Activated T-cell treated with anti-CD3 and anti-CD28 coated beads, Interleukin-2, amount 50 U/mL, for 72 hours (primary cell): ENCODE data around the gene ESPL1. TPM values are rescaled to one million over a fixed set of nuclear protein-coding genes. Genes with fewer than 3 reads are reported as not detected.

ENCODE experiments used
- ATAC-seq, 2 donors: fragments of 150-1000 bp; cut with Tn5 transposase; replicated peaks in 1 of 2; 2 replicates each; pipeline ENCODE4 v1.10.0; 2021; ENCODE audit warnings: moderate library complexity in 2 of 2, mild to moderate bottlenecking in 1 of 2
- DNase-seq, 2 donors: peaks; one replicate each; pipeline ENCODE4 v3.0.0; 2021 to 2022; ENCODE audit warnings: mixed read lengths in 1 of 2
- H3K27ac Mint-ChIP-seq: one replicate; pipeline ENCODE4 v1.8.0; 2022; ENCODE audit warnings: mild to moderate bottlenecking, moderate library complexity, mixed read lengths
- H3K27me3 Mint-ChIP-seq: one replicate; pipeline ENCODE4 v1.8.0; 2022; ENCODE audit warnings: low read depth, mixed read lengths
- H3K36me3 Mint-ChIP-seq, 2 donors: one replicate each; pipeline ENCODE4 v1.8.0; 2022; ENCODE audit warnings: mixed read lengths in 2 of 2, mild to moderate bottlenecking in 1 of 2; ENCODE audit not compliant: insufficient read depth in 2 of 2
- H3K4me1 Mint-ChIP-seq: one replicate; pipeline ENCODE4 v1.8.0; 2022; ENCODE audit warnings: low read depth, mixed read lengths
- H3K4me3 Mint-ChIP-seq, 2 donors: one replicate each; pipeline ENCODE4 v1.8.0; 2022; ENCODE audit warnings: mild to moderate bottlenecking in 2 of 2, mixed read lengths in 2 of 2, moderate library complexity in 2 of 2
- H3K9me3 Mint-ChIP-seq, 2 donors: one replicate each; pipeline ENCODE4 v1.8.0; 2022; ENCODE audit warnings: mixed read lengths in 2 of 2
- total RNA-seq, 2 donors: library from RNA; stranded (reverse); gene quantifications; one replicate each; pipeline ENCODE4 v1.2.3, GENCODE V29; 2022

Gene ESPL1
- total RNA-seq, 2 donors from 2014 or later = 71.9 to 75.5 TPM

GRCh38 chr12:53224897-53225634 is 43.0 kb upstream of the ESPL1 start:
- no peak for ATAC-seq
- Mint-ChIP-seq H3K4me1 (peaks cover 64% of the 10 kb centered on the region), H3K4me3 (peak overlapping the region; percentile 5 to 10), H3K9me3 (no peaks in the 10 kb centered on the region), H3K36me3 (no peaks in the 10 kb centered on the region), H3K27ac (peak overlapping the region; percentile 39), H3K27me3 (no peaks in the 10 kb centered on the region)
- no peak for DNase-seq

GRCh38 chr12:53225635-53226424 is 42.3 kb upstream of the ESPL1 start:
- DNase-seq (no peak), ATAC-seq (no peak)
- H3K4me3 Mint-ChIP-seq = peak overlapping the region in 1 of 2 donors; percentile 1
- peaks cover 65% of the 10 kb centered on the region for H3K4me1 Mint-ChIP-seq
- H3K9me3 Mint-ChIP-seq = no peaks in the 10 kb centered on the region
- H3K27me3 Mint-ChIP-seq = no peaks in the 10 kb centered on the region
- H3K27ac Mint-ChIP-seq = peak overlapping the region; percentile 39
- H3K36me3 Mint-ChIP-seq = no peaks in the 10 kb centered on the region

DNA sequence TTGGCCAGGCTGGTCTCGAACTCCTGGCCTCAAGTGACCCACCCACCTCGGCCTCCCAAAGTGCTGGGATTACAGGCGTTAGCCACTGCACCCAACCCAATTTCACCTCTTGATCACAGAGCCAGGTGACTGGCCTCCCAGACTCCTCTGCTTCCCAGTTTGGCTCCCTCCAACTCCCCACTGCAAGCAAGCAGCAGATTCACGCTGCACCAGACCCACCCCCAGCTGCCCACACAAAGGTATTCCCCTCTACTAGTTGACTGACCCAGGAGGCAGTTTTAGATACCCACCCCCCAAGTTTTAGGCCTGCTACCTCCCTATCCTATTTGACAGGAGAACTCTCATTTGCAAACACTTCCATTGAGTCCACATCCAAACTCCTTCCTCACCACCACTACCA is 41.3 kb upstream of the ESPL1 start:
- DNase-seq (no peak), ATAC-seq (no peak)
- Mint-ChIP-seq H3K27me3 (no peaks in the 10 kb centered on the region), H3K36me3 (no peaks in the 10 kb centered on the region), H3K27ac (no peak overlapping the region), H3K9me3 (no peaks in the 10 kb centered on the region), H3K4me3 (no peak overlapping the region), H3K4me1 (peaks cover 64% of the 10 kb centered on the region)

- H3K9me3 Mint-ChIP-seq = no peaks in the 10 kb centered on the region
- H3K36me3 Mint-ChIP-seq = no peaks in the 10 kb centered on the region
- peaks cover 60% of the 10 kb centered on the region for H3K4me1 Mint-ChIP-seq
- no peak overlapping the region for H3K4me3 Mint-ChIP-seq
- no peak overlapping the region for H3K27ac Mint-ChIP-seq
- DNase-seq (no peak), ATAC-seq (no peak)
- H3K27me3 Mint-ChIP-seq = no peaks in the 10 kb centered on the region
Observed at GRCh38 chr12:53227341-53227740, 40.8 kb upstream of the ESPL1 start.

- ATAC-seq (no peak), DNase-seq (no peak)
- H3K27ac Mint-ChIP-seq = no peak overlapping the region
- no peaks in the 10 kb centered on the region for H3K36me3 Mint-ChIP-seq
- no peaks in the 10 kb centered on the region for H3K9me3 Mint-ChIP-seq
- peaks cover 60% of the 10 kb centered on the region for H3K4me1 Mint-ChIP-seq
- H3K27me3 Mint-ChIP-seq = no peaks in the 10 kb centered on the region
- H3K4me3 Mint-ChIP-seq = no peak overlapping the region
Observed at GRCh38 chr12:53227836-53228235, 40.3 kb upstream of the ESPL1 start.

DNA sequence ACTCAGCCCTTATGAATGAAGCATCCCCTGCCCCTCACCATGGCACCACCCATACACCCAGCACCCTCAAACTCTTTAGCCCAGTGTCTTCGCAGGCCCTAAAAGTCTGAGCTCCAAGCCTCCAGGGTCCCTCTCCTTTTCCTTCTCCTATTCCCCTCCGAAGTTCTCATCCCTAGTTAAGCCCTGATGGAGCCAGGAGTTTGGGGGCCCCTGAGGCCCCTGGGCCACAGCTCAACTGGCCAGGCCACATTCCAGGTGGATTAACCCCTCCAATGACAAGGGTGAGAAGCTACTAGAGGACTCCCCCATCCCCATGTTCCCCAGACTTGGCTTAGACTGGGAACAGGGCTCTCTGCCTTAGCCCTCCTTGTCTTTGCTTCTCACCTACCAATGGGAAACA is 38.6 kb upstream of the ESPL1 start:
- ATAC-seq = no peak
- H3K27ac Mint-ChIP-seq = no peak overlapping the region
- no peak for DNase-seq
- H3K27me3 Mint-ChIP-seq = no peaks in the 10 kb centered on the region
- H3K36me3 Mint-ChIP-seq = no peaks in the 10 kb centered on the region
- H3K4me1 Mint-ChIP-seq = peaks cover 56% of the 10 kb centered on the region
- H3K9me3 Mint-ChIP-seq = no peaks in the 10 kb centered on the region
- peak overlapping the region in 1 of 2 donors; percentile 39 for H3K4me3 Mint-ChIP-seq

GRCh38 chr12:53230108-53230845 is 37.8 kb upstream of the ESPL1 start:
- no peaks in the 10 kb centered on the region for H3K27me3 Mint-ChIP-seq
- H3K27ac Mint-ChIP-seq = peak overlapping the region; percentile 39
- H3K9me3 Mint-ChIP-seq = no peaks in the 10 kb centered on the region
- H3K4me1 Mint-ChIP-seq = peaks cover 49% of the 10 kb centered on the region
- H3K4me3 Mint-ChIP-seq = peak overlapping the region; percentile 33 to 39
- ATAC-seq (no peak), DNase-seq (no peak)
- no peaks in the 10 kb centered on the region for H3K36me3 Mint-ChIP-seq

DNA sequence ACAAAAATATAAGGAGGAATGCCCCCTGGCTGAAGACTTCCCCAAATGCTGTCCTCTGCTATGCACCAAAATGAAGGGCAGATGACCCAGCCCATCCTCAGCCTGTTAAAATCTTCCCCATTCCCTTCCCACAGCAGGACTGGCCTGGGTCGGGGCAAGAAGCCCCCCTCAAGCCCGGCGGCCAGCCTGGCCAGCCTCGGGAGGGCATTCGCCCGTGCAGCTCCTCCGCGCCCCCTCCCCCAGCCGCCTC is 36.5 kb upstream of the ESPL1 start:
- H3K27ac Mint-ChIP-seq = no peak overlapping the region
- DNase-seq (no peak), ATAC-seq (no peak)
- no peaks in the 10 kb centered on the region for H3K36me3 Mint-ChIP-seq
- peaks cover 58% of the 10 kb centered on the region for H3K4me1 Mint-ChIP-seq
- peak overlapping the region; percentile 62 to 70 for H3K4me3 Mint-ChIP-seq
- no peaks in the 10 kb centered on the region for H3K9me3 Mint-ChIP-seq
- no peaks in the 10 kb centered on the region for H3K27me3 Mint-ChIP-seq

- H3K27ac Mint-ChIP-seq = peak within 1 kb of the TSS; percentile 50
- H3K9me3 Mint-ChIP-seq = no peaks in the 10 kb centered on the region
- H3K4me3 Mint-ChIP-seq = peak within 1 kb of the TSS; percentile 88 to 91
- no peaks in the 10 kb centered on the region for H3K36me3 Mint-ChIP-seq
- ATAC-seq (peak; percentile 82 to 84), DNase-seq (peak; percentile 74 to 75)
- H3K4me1 Mint-ChIP-seq = peaks cover 58% of the 10 kb centered on the region
- no peaks in the 10 kb centered on the region for H3K27me3 Mint-ChIP-seq
Observed at GRCh38 chr12:53231921-53232645, 36.0 kb upstream of the ESPL1 start, which contains the start of gene RARG. Gene RARG, minus strand, starts transcription at chr12:53232209. Its CDS starts 4,664 bp downstream, at chr12:53227545.

DNA sequence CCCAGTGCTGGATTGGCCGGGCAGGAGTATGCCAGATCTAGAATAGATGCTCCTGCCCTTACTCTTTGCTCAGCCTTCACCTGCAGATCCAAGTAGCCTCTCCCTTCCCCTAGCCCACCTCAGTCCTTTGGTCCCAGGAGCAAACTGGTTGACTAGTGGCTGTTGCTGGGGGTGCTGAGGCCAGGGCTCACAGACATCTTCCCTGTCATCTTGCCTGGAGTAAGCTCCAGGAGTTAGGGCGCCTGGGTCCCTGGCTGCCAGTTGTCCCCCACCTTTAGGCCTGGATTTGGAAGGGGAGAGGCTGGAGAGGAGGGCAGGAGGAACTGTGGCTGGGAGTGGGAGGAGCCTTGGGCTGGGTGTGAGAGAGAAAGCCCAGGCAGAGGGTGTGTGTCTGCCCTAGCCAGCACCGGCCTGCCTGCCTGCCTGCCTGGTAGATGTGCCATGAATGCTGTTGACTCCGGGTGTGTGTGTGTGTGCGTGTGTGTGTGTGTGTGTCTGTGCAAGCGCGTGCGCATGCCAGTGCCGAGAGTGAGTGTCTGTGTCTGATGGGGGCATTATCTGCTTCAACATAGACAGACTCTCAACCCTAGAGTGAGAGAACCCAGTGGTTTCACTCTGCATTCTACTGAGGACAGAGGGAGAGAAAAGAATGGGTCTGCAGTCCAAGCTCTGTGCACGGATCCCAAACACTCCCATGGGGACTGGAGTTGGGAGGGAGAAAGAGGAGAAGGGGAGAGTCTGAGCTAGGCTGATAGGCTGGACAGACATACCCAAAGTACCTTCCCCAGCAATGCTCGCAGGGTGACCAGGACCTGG is 35.2 kb upstream of the ESPL1 start:
- ATAC-seq = peak; percentile 54
- peak overlapping the region; percentile 50 for H3K27ac Mint-ChIP-seq
- peak; percentile 36 to 47 for DNase-seq

DNA sequence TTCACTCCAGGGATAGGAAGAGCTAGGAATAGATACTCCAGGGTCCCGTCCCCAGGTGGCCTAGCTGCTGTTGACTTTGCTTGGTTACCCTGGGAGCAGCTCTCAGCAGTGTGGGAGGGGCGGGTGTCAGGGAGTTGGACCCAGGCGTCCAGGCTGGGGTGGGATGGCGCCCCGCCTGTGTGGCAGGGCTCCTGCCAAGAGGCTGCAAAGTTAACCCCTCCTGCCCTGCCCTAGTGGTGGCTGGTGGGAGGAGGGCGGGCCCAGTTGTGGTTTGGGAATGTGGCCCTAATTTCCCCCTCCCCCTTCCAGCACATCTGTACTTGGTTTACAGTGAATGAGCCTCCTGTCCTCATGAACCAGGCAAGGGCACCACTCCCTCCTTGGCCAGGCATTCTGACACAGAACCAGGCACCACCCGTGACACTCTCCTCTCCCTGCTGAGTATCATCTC is 34.4 kb upstream of the ESPL1 start:
- no peak for ATAC-seq
- no peak for DNase-seq
- H3K9me3 Mint-ChIP-seq = no peaks in the 10 kb centered on the region
- H3K36me3 Mint-ChIP-seq = no peaks in the 10 kb centered on the region
- peaks cover 50% of the 10 kb centered on the region for H3K4me1 Mint-ChIP-seq
- peak overlapping the region; percentile 88 to 91 for H3K4me3 Mint-ChIP-seq
- no peak overlapping the region for H3K27ac Mint-ChIP-seq
- H3K27me3 Mint-ChIP-seq = no peaks in the 10 kb centered on the region

More for the DNA sequence above, 35.2 kb upstream of the ESPL1 start:
- Mint-ChIP-seq H3K27me3 (no peaks in the 10 kb centered on the region), H3K4me1 (peaks cover 56% of the 10 kb centered on the region), H3K9me3 (no peaks in the 10 kb centered on the region), H3K36me3 (no peaks in the 10 kb centered on the region), H3K4me3 (peak overlapping the region; percentile 88 to 91)

DNA sequence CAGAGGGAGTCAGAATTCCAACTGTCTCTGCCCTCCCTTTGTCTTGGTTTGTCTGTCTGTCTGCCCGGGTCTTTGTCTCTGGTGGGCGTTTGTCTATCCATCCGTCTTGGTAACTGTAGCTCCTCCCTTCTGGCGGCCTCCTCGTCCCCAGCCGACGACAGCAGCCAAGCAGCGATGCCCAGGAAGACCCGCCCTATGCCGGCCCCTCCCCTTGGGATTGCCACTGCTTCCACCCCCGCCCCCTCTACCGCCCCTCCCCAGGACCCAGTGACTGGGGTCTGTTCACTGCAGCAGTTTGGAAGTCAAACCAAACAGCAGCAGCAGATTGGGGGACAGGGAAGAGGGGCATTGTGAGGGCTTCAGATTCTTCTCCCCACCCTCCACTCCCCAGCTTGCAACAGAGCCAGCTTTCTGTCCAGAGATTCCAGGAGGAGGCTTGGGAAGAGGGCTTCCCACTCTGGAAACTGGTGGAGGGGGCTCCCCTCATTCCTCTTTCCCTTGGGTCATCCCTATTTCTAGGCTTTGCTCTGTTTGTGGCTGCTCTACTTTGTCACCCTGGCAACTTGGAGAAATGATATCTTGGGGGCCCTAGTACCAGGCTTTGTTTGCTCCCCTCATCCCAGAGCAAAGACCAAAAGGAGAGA is 33.7 kb upstream of the ESPL1 start:
- Mint-ChIP-seq H3K27ac (peak overlapping the region; percentile 22), H3K36me3 (no peaks in the 10 kb centered on the region), H3K4me1 (peaks cover 45% of the 10 kb centered on the region), H3K9me3 (no peaks in the 10 kb centered on the region), H3K27me3 (no peaks in the 10 kb centered on the region), H3K4me3 (peak overlapping the region in 1 of 2 donors; percentile 52)
- DNase-seq = no peak
- ATAC-seq = no peak
